GM21825 (cell line): ENCODE results near the gene RASL10A.

Experiments used
- ATAC-seq: cut with Tn5 transposase; IDR thresholded peaks from one replicate; pipeline ENCODE4 v1.9.1; 2021; ENCODE audit warnings: mild to moderate bottlenecking, moderate library complexity; ENCODE audit not compliant: unreplicated experiment

Gene RASL10A

DNA sequence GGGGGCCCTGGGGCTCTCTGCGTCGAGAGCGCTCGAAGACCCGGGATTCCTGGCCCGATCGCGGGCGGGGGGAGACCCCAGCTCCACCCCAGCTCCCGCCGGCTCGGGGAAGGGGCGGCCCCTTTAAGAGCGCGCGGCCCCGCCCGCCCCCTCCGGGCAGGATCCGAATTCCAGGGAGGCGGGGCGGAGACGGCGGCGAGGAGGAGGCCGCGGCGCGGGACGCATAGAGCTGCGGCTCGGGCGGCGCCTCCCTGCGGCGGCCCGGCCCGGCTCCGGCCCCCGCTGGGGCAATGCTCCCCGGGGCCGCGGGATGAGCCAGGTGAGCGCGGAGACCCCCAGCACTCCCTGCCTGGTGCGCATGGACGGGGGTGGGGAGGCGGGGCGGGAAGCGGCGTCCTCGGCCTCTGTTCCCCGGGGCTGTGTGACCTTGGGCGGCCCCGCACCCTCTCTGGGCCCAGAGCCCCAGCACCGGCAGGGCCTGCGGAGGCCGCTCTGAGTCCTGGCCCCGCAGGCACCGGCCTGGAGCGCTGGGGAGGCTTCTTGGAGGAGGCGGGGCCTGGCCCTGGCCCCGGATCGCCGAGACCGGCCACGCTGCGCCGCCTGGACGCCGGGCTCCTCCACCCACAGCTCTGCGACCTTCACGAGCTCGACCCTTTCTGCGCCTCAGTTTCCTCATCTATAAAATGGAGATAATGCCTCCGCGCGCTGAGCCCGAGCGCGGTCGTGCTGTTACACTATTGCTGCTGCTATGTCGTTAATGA lies 8.5 kb downstream of the RASL10A start:
- no peak for ATAC-seq

DNA sequence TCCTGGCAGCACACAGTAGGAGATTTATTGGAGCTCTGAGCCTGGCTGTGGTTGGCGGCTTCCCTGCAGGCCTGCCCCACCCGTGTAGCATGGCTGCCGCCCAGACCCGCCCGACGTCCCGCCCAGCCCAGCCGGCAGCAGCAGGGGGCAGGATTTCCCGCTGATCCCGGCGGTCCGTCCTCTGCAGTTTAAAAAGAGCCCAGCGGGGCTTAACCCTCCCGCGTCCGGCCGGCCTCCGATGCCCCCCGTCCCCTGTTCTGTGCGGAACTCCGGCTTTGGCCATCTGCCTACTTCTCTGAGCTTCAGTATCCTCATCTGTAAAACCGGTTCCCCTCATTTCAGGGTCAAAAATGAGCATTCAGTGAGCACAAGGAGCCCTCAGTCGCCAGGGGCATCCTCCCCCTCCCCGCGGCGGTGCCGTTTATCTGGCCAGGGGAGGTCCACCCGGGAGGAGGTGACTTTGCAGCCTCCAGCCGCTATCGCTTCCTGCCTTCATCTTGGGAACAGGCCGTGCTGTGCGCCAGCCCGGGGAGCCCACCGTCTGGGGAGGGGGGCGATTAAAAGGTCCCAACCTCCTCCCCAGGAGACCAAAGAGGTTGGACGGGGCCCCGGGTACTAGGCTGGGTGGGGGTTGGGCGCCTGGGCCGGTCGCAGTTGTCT lies 9.2 kb downstream of the RASL10A start, which contains the start of gene GAS2L1:
Gene GAS2L1, plus strand, starts transcription at position 476 of the 660 bp plus-strand sequence. CDS start 1,456 bp downstream, outside the sequence.
- no peak for ATAC-seq

DNA sequence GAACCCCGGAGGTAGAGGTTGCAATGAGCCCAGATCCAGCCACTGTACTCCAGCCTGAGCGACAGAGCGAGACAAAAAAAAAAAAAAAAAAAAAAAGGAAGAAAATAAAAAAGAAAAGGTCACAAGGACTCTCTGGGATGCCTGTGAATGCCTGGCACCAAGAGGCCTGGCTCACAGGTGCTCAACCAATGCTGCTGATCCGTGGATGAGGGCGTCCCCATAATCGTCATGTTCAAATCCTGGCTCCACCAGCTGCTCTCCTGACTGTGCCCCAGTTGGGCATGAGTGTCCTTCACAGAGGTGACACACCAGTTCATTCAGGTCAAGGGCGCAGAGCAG lies 9.7 kb downstream of the RASL10A start:
- ATAC-seq, result no peak

DNA sequence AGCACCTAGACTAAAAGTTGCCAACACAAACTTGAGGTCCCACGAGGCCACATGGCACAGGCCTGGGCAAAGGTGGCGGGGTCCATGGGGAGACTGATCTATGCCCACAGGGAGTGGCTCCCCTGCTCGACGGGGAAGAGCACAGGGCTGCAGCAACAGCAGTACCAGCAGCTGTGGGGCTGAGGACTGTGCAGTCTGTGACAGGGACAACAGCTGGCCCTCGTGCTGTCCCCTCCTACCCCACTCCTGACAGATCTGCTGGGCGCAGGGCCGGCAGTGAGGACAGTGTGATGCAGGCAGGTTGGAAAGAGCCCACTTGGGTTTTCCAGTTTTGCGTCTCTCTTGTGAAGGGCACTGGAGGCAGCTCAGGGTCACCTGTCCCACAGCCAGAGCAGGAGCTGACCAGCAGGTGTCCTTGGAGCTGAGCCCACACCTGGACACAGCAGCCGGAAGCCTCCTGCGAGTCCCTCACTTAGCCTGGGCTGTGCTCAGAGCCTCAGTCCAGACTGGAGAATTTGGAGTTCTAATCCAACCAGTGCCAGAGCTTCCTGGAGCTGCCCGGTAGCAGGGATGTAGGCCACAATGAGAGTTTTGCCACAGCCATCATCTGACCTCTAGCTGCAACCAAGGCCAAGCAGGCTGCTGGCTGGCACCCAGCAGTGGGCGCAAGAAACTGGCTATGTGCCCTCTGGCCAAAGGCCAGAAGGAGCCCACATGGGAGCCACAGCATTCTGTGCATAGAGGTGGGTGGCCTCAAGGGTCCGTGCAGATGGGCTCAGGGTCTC lies 12.6 kb downstream of the RASL10A start:
- no peak for ATAC-seq

DNA sequence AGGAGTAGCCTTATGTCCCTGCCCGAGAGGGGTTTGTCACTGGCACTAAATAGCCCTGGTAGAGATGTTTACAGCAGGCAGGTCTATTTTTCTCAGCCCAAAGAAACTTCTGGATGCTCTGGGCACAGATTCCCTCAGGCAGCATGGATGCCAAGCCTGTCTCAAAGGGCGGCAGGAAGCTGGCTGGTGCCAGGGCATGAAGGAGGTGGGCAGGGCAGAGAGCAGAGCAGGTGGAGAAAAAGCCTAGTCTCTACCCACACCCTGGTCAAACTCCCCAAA lies 13.2 kb downstream of the RASL10A start:
- ATAC-seq, result no peak

DNA sequence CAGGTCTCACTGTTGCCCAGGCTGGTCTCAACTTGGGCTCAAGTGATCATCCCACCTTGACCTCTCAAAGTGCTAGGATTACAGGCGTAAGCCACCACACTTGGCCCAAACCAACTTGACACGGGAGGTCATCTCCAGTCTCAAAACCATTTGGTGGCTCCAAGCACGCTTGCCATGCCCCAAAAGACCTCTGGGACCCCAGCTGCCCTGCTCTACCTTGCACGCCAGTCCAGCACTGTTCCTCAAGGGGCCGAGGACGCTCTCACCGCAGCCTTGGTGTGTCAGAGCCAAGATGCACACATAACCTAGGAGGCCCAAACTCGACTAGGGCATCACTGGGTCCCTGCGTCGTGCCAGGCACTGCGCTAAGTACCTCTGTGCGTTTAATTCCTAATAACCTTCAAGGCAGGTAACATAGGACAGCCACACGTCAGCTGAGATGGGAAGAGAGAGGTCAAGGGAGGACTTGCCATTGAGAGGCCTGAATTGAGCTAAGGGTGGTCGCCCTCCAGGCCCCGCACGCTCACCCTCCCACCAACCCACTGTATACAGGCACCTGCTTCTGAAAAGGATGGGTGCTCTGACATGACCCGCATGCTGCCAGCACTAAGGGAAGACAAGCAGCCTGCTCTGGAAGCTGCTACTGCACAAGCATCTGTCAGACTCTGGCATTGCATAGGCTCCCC lies 13.6 kb downstream of the RASL10A start:
- no peak for ATAC-seq

DNA sequence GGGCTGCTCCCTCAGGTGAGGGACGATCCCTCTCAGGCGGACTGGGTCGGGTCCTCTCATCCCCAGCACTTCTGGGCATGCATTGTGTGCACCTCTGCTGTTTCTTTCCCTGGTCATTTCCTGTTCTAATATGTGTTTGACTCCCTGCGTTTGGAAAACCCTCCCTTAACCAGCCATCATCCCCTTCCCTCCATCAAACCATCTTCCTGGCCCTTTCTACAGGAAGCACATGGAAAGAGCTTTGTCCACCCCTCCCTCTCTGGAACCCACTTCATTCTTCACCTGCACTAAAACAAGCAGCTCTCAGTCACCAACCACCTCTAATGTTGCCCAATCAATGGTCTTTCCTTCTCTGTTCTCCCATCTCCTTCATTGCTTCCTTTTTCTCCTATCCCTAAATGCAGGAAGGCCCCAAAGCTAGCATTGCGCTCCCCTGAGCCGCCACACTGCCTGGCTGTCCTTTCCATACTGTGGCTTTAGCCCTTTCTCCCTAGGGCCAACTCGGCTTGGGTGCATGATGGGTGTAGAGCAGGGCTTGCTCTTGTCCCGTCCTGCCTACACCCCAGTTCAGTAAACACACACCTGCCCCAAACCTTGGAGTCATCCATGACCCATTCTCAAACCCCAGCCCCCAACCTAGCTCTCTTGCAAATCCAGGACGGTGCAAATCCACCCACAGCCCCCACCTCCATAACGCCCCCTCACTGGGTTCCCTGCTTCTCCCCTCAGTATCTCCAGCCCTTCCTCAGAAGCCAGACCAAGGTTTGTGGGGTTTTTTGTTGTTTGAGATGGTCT lies 14.5 kb downstream of the RASL10A start:
- ATAC-seq, result no peak

DNA sequence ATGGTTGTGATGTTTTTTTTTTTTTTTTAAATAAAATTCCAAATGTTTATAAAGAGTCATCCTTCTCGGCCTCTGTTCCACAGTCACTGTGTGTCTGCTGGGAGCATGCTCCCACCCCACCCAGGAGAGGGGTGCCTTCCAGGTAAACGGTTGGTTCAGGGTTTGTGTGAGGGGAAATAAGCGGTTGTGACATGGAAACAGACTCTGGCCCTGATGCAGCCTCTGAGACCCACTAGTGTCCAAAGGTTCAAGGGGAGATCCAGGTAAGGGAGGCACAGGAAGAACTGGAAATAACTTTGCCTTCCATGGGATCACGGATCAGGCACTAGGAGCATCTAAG lies 15.1 kb downstream of the RASL10A start:
- ATAC-seq, result no peak

DNA sequence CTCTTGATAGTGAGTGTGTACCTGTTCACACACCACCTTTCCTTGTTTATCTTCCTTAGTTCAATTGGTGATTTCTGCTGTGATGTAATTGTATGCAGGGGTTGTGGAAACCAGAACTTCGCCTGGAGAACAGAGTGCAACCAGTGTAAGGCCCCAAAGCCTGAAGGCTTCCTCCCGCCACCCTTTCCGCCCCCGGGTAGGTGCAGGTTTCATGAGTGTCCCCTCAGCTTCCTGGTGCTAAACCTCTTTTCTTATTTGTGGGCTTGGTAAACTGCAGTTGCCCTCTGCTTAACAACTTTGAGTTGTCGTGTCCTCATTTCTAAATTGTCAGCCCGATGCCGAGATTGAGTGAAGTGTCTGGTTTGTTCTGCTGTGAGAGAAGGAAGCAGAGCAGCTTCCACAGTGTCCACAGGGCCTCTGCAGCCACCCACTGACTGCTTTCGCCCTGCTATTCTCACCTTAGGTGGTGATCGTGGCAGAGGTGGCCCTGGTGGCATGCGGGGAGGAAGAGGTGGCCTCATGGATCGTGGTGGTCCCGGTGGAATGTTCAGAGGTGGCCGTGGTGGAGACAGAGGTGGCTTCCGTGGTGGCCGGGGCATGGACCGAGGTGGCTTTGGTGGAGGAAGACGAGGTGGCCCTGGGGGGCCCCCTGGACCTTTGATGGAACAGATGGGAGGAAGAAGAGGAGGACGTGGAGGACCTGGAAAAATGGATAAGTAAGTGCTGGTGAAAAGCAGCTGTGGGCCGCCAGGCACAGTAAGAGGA lies 16.2 kb downstream of the RASL10A start:
- ATAC-seq, result no peak

DNA sequence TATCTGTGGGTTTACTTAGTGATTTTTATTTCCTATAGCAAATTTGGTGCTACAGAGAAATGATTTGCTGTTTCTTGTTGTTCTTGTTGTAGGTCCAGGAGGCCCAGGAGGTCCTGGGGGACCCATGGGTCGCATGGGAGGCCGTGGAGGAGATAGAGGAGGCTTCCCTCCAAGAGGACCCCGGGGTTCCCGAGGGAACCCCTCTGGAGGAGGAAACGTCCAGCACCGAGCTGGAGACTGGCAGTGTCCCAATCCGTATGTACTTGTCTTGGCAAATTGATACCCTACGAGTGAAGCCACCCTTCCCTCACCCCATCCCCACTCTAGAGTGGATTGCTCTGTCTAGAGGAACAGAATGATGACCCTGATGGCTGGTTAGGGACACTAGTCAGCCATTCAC lies 16.9 kb downstream of the RASL10A start:
- ATAC-seq, result no peak

DNA sequence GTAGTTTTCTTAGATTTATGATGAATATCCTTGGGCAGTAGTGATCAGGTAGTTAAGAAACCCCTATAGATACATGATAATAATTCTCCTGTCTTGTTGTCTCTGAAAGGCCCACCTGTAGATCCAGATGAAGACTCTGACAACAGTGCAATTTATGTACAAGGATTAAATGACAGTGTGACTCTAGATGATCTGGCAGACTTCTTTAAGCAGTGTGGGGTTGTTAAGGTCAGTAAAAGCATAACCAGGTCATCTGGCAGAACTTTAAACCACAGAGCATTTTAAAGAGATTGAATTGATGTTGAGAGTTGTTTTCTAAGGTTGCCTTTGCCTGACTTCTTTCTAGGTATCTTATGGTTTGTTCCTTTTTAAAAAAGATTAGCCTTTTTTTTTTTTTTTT lies 23.1 kb downstream of the RASL10A start:
- no peak for ATAC-seq

DNA sequence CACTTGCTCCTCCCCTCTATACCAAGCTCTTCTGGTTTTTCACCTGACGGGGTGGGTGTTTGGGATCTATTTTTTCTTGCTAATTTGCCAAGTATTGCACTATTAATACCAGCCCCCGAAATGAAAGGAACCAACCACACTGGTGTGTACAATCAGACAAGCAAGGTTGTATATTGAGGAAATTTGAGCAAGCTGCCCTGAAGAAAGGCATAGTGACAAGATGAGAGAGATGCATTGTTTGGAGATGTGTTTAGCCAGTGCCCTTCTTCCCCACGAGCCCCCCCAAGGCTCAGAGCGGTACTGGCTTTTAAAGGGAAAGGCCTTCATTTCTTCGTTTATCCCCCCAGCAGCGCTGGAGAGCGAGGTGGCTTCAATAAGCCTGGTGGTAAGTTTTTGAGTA lies 24.3 kb downstream of the RASL10A start:
- ATAC-seq, result no peak

DNA sequence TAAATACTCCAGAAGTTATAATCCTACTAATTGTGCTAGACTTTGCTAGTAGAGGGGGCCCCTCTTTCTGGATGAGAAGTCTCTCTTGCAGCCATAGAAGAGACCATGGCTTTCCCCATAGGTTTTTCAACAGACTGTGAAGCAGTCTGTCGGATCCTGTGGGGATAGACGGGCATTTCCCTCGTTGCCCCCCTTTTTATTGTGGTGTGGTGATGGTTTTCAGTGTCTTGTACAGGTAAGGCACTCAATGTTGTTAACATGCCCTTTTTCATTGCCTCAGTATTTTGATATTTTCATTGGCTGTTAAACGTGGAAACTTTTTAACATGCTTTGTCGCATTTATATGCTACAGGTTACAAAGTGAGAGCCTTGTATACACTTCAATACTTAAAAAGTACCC lies 25.4 kb downstream of the RASL10A start:
- ATAC-seq, result no peak

DNA sequence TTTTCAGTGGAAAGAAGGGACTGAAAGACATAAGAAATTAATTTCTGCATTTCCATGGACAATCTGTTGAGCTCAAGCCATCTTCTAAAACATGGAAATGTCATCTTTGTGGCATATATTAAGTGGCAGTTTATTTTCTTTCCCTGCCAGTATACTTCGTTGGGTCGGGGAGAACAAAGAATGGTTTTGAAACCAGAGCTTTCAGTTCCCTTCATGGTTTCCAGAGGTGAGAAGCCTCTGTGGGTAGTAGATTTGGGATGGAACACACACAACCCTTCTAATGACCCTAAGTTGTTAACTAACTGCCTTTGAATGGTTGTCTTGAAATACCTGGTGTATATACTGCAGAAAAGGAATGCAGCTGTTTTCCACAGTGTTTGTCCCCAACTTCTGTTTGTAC lies 26.7 kb downstream of the RASL10A start:
- ATAC-seq, result no peak

DNA sequence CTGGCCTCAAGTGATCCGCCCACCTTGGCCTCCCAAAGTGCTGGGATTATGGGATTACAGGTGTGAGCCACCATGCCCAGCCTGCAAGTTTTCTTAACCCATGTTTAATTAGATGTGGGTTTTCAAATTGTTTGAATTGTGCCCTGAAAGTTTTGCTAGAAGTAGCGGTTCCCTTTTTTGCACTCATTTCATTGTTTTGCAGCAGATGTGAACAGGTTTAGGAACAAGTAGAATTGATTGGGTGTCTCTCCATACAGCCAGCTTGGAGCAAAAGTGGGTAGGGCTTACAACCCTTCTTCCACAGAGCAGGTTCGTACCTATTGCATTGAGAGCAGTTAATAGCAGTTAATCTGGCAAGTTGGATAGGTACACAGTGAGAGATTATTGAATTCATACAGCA lies 31.3 kb downstream of the RASL10A start:
- ATAC-seq, result no peak

DNA sequence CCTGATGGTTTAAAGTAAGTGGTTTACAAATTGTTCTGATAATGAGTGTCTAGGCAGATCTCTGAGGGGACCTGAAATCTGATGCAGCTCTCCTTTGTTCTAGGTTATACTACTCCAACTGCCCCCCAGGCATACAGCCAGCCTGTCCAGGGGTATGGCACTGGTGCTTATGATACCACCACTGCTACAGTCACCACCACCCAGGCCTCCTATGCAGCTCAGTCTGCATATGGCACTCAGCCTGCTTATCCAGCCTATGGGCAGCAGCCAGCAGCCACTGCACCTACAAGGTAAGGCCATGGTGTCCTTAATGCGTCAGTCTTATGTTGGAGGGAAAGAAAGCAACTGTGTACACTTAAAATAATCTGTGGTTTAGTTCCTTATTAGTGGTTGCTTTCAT lies 37.6 kb downstream of the RASL10A start:
- no peak for ATAC-seq

DNA sequence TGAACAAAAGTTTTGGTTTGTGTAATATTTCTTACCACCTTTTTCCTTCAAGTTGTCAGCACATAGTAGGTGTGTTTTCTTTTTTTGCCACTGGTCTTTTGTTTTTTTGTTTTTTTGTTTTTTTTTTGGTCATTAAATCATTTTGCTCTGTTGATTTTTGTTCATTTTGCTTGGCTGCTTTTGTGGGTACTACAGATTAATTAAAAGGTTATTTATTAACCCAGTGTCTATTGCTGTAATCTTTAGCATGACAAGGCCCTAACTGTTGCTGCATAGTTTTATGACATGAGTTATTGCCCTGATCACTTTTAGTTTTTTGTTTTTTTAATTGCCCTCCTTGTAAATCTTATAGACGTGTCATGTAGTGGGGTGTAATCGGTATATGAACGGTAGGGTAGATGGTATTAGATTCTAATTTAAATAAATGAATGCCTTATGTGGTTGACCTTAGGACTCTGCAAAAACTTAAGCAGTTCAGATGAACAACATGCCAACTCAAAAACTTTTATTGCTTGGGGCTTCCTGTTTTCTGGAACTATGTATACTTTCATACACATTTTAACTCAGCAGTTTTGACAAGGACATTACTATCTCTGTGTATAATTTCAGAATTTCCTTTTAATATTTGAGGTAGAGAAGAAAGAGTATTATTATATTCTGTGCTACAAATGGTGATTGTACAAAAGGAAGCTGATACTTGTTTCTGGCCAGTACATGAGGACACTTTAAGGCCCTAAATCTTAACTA lies 39.5 kb downstream of the RASL10A start:
- no peak for ATAC-seq

DNA sequence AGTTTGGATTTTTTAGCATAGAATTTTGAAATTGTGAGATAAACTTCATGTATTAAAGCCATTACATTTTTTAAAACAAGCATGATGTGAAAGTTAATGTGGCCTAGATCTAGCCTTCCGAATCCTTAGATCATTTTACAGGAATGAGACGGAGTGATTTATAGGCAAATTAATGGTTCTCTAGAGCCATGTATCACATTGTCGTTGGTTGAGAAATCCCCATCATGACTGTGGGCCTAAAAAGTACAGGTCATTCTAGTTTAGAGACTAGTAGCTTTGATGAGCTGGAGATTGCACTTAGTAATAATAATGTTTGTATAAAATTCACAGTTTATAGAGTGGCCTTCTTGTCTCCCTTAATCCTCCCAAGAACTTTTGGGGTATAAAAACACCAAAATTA lies 40.3 kb downstream of the RASL10A start:
- ATAC-seq, result no peak

DNA sequence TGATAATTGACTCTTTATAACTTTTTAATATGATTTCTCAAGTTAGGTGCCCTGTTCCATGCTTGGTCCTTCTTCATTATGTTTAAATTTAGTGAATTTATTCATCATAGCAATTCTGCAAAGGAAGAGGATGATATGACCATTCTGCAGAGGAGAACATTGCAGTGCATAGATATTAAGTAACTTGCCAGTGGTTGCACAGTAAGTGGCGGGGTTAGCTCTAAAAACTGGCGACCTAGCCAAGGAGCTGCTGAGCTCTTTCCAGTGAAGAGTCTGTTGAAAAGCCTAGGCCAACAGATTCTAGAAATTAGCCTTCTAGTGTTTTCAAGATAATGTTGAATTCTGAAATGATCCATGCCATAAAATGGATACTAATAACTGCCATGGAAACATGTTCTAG lies 42.9 kb downstream of the RASL10A start:
- no peak for ATAC-seq
